Calu3 (cell line): ENCODE measurements around the gene SERPINF2. TPM values are rescaled to one million over a fixed set of nuclear protein-coding genes. Genes with fewer than 3 reads are reported as not detected.

Source experiments
- BruUV-seq: library from RNA; stranded (reverse); fragments of 400-500 nt; replicated peaks from 2 replicates; lab custom pipeline; 2021; lab: Mats Ljungman, UMichigan
- CTCF ChIA-PET: fragments of 300-600 bp; sonication (Branson Sonifier 250); formaldehyde crosslinking; loops from one replicate; lab custom pipeline; 2022; ENCODE audit warnings: antibody characterized with exemption; lab: Charles Lee
- DNase-seq: peaks from one replicate; pipeline ENCODE4 v3.0.0; 2022
- H3K27ac Mint-ChIP-seq: one replicate; pipeline ENCODE4 v1.8.0; 2022; ENCODE audit warnings: mixed read lengths; ENCODE audit not compliant: unreplicated experiment
- H3K27me3 Mint-ChIP-seq: one replicate; pipeline ENCODE4 v1.8.0; 2022; ENCODE audit warnings: mixed read lengths; ENCODE audit not compliant: unreplicated experiment
- H3K36me3 Mint-ChIP-seq: one replicate; pipeline ENCODE4 v1.8.0; 2022; ENCODE audit warnings: mild to moderate bottlenecking, moderate library complexity, mixed read lengths; ENCODE audit not compliant: insufficient read depth, unreplicated experiment
- H3K4me1 Mint-ChIP-seq: one replicate; pipeline ENCODE4 v1.8.0; 2022; ENCODE audit warnings: mild to moderate bottlenecking, low read depth, mixed read lengths; ENCODE audit not compliant: unreplicated experiment
- H3K4me3 Mint-ChIP-seq: one replicate; pipeline ENCODE4 v1.8.0; 2022; ENCODE audit warnings: mild to moderate bottlenecking, low read depth, moderate library complexity, mixed read lengths; ENCODE audit not compliant: unreplicated experiment
- H3K9me3 Mint-ChIP-seq: one replicate; pipeline ENCODE4 v1.8.0; 2022; ENCODE audit warnings: low read depth, mixed read lengths; ENCODE audit not compliant: unreplicated experiment
- CTCF ChIP-seq: fragments of 200-600 bp; IDR thresholded peaks from one replicate; pipeline ENCODE4 v1.8.0; 2022; ENCODE audit warnings: antibody characterized with exemption; ENCODE audit not compliant: unreplicated experiment
- intact Hi-C: fragments of 100-400 bp; cut with micrococcal nuclease; formaldehyde crosslinking; loops from one replicate; pipeline ENCODE4 v1.10.0; 2022; ENCODE audit not compliant: unreplicated experiment
- total RNA-seq: library from RNA; stranded (reverse); gene quantifications from 2 replicates; pipeline ENCODE4 v1.2.3, GENCODE V29; 2022

The SERPINF2 gene
- total RNA-seq, 1 experiment from 2014 or later: 0.76 TPM

- TSS peak; percentile 52 for BruUV-seq
- Mint-ChIP-seq H3K36me3 (peaks cover 89% of the 10 kb centered on the region), H3K9me3 (no peaks in the 10 kb centered on the region), H3K4me1 (peaks cover 9% of the 10 kb centered on the region), H3K27me3 (no peaks in the 10 kb centered on the region), H3K4me3 (peak overlapping the region; percentile 80), H3K27ac (peak overlapping the region; percentile 81)
- TF ChIP-seq CTCF: no peak
- CTCF ChIA-PET: interaction anchor here (0.6 to 1.0 kb wide), 2 partner anchors 139 to 399 kb away, joined by 3 to 4 read pairs; no protein-coding TSS in a partner anchor
- no peak for DNase-seq
- intact Hi-C loops: no loop called here
Observed at GRCh38 chr17:1713160-1713877, 29.4 kb upstream of the SERPINF2 start.

GRCh38 chr17:1713878-1714426 lies 28.7 kb upstream of the SERPINF2 start:
- H3K36me3 Mint-ChIP-seq: peaks cover 89% of the 10 kb centered on the region
- intact Hi-C loops: no loop called here
- CTCF ChIA-PET: interaction anchor here (1.0 kb wide), 1 partner anchor 140 kb away, joined by 3 read pairs; no protein-coding TSS in a partner anchor
- BruUV-seq: no TSS peak
- peak overlapping the region; percentile 81 for H3K27ac Mint-ChIP-seq
- peak; percentile 50 for DNase-seq
- no peaks in the 10 kb centered on the region for H3K27me3 Mint-ChIP-seq
- peaks cover 9% of the 10 kb centered on the region for H3K4me1 Mint-ChIP-seq
- peak overlapping the region; percentile 80 for H3K4me3 Mint-ChIP-seq
- H3K9me3 Mint-ChIP-seq: no peaks in the 10 kb centered on the region
- peak; percentile 43 for TF ChIP-seq CTCF

GRCh38 chr17:1714427-1714979 lies 28.2 kb upstream of the SERPINF2 start:
- intact Hi-C loops: no loop called here
- Mint-ChIP-seq H3K4me3 (peak overlapping the region; percentile 80), H3K27ac (peak overlapping the region; percentile 81), H3K27me3 (no peaks in the 10 kb centered on the region), H3K9me3 (no peaks in the 10 kb centered on the region), H3K4me1 (peaks cover 9% of the 10 kb centered on the region), H3K36me3 (peaks cover 87% of the 10 kb centered on the region)
- TF ChIP-seq CTCF: no peak
- BruUV-seq: no TSS peak
- CTCF ChIA-PET: interaction anchor here (0.8 to 1.0 kb wide), 3 partner anchors 38 to 140 kb away, joined by 3 to 4 read pairs (median 3); no protein-coding TSS in a partner anchor
- peak; percentile 96 for DNase-seq

GRCh38 chr17:1714980-1715802 lies 27.5 kb upstream of the SERPINF2 start:
- Mint-ChIP-seq H3K4me3 (peak overlapping the region; percentile 80), H3K27ac (peak overlapping the region; percentile 81), H3K4me1 (peaks cover 9% of the 10 kb centered on the region), H3K36me3 (peaks cover 83% of the 10 kb centered on the region), H3K9me3 (no peaks in the 10 kb centered on the region), H3K27me3 (no peaks in the 10 kb centered on the region)
- CTCF ChIA-PET: interaction anchor here (0.8 to 0.9 kb wide), 2 partner anchors 37 to 69 kb away, joined by 3 to 4 read pairs; no protein-coding TSS in a partner anchor
- DNase-seq: peak; percentile 89
- no TSS peak for BruUV-seq
- TF ChIP-seq CTCF: no peak
- intact Hi-C loops: no loop called here
